ENCODE measurements around the gene PPM1M.

DNA sequence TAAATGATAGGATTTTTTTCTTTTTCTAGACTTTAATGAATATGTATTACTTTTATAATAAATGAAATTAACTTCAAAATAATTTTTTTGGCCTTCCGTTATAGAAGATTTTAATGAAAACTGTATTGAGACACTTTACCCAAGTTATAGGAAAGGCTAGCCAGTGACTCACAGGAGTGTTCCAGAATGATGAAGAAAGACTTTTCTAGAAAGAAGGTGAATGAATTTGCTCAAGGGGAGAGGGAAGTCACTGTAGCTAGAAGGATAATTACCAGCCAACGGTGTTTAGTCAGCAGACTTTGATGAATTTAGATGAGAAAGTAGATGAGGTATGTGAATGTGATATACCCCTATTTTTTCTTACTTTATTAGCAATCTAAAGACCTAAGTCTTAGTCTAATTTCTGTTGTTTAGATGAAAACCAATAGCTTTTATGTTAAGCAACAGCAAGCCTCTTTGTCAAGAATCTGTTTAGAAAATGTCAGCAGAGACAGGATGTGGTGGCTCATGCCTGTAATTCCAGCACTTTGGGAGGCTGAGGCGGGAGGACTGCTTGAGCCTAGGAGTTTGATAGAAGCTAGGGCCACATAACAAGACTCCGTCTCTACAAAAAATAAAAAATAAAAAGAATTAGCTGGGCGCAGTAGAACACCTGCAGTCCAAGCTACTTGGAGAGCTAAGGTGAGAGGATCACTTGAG, 44.4 kb upstream of the PPM1M start:
- TF ChIP-seq SMC3 (IDR thresholded peaks at IDR 0.05; ENCODE audit: low read depth, low read length) = no peak
- TF ChIP-seq, protein P1, sequence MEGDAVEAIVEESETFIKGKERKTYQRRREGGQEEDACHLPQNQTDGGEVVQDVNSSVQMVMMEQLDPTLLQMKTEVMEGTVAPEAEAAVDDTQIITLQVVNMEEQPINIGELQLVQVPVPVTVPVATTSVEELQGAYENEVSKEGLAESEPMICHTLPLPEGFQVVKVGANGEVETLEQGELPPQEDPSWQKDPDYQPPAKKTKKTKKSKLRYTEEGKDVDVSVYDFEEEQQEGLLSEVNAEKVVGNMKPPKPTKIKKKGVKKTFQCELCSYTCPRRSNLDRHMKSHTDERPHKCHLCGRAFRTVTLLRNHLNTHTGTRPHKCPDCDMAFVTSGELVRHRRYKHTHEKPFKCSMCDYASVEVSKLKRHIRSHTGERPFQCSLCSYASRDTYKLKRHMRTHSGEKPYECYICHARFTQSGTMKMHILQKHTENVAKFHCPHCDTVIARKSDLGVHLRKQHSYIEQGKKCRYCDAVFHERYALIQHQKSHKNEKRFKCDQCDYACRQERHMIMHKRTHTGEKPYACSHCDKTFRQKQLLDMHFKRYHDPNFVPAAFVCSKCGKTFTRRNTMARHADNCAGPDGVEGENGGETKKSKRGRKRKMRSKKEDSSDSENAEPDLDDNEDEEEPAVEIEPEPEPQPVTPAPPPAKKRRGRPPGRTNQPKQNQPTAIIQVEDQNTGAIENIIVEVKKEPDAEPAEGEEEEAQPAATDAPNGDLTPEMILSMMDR (IDR thresholded peaks at IDR 0.05) = no peak
- no peak for TF ChIP-seq RCOR1 (IDR thresholded peaks at IDR 0.05; ENCODE audit: low read length)
- no peak for TF ChIP-seq REST (IDR thresholded peaks at IDR 0.05; ENCODE audit: low read depth, low read length)
- TF ChIP-seq RXRA (IDR thresholded peaks at IDR 0.05; ENCODE audit: borderline replicate concordance, low read depth) = no peak
- no peak for TF ChIP-seq FOXM1 (IDR thresholded peaks at IDR 0.05; ENCODE audit: low read depth)
- no peak for TF ChIP-seq TAF1 (IDR thresholded peaks at IDR 0.05; ENCODE audit: borderline replicate concordance, low read depth, low read length)
- TF ChIP-seq GABPA (IDR thresholded peaks at IDR 0.05; ENCODE audit: low read depth) = no peak
- no peak for TF ChIP-seq POLR2AphosphoS5 (IDR thresholded peaks at IDR 0.05; ENCODE audit: low read depth, low read length)
- TF ChIP-seq YY1 (IDR thresholded peaks at IDR 0.05; ENCODE audit: low read depth) = no peak

All from SK-N-SH (cell line).